KG1 (cell line): Measurements from ENCODE around the gene ABHD17C.
"Not testable (repeated sequence)": the region's sequence is repeated elsewhere in the genome, so short reads cannot be mapped to it uniquely, and the experiment has no call there.

Experiments used
- DNase-seq: peaks from one replicate; lab custom pipeline; 2025; lab: John Stamatoyannopoulos, UW

Gene ABHD17C

GRCh38 chr15:80695099-80695910 lies at the start of gene ABHD17C:
Gene ABHD17C (plus strand): TSS chr15:80695310. CDS start chr15:80695430, 120 bp downstream.
- no peak for DNase-seq

- DNase-seq, result no peak
Observed at GRCh38 chr15:80645494-80646065, 49.5 kb upstream of the ABHD17C start.

DNA sequence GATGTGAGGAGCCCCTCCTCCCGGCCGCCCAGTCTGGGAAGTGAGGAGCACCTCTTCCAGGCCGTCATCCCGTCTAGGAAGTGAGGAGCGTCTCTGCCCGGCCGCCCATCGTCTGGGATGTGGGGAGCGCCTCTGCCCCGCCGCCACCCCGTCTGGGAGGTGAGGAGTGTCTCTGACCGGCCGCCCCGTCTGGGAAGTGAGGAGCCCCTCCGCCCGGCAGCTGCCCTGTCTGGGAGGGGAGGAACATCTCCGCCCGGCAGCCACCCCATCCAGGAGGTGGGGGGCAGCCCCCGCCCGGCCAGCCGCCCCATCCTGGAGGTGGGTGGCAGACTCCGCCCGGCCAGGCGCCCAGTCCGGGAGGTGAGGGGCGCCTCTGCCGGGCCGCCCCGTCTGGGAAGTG lies 47.7 kb upstream of the ABHD17C start:
- DNase-seq, result not testable (repeated sequence)

DNA sequence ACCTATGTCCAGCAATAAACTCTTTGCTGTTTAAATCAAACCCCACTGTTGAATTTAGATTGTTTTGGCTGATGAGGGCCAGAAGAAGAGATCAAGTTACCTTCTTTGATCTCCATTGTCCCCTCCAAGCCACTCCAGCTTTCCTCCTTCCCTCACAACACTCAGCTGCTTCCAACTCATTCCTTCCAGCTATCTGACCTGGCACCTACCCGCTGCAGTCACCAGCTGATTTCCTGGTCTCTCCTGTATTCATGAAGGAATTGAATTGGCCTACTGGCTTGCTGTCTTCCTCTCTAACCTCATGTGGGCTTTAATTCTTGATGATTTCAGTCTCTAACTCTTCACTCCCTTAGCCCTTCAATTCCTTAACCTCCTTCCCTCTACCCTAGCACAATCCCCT lies 40.8 kb upstream of the ABHD17C start:
- DNase-seq, result no peak

GRCh38 chr15:80659375-80659774 lies 35.7 kb upstream of the ABHD17C start:
- DNase-seq, result no peak

DNA sequence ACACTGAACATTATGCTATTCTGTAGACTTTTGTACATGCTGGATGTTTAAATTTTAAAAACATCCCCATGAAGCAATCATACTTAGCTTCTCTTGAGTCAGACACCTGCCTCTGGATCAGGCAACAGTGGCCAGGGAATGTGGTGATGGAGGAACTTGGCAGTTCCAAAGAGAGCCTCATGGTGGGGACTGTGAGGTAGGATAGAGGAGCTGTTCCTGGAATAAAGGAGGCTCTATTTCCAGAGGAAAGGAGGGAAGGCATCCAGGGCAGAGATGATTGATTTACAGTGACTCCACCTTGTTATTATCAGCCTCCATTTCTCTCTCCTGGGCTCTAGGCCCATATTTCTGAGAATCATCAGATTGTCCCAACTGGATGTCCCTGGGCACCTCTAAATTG lies 35.0 kb upstream of the ABHD17C start:
- no peak for DNase-seq

DNA sequence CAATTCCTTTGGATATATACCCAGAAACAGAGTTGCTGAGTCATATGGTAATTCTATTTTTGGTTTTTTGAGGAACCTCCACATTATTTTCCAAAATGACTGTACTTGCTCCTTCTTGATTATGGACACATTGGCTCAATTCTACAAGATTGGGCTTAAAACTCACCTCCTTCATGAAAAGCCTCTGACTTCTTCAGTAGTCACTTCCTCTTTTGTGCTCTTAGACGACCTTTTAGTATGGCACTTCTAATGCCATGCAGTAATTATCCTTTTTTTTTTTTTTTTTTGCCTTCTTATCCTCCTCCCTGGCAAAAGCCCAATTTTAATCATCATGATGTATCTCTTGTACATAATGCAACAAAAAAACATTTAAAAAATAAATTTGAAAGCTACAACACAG lies 33.0 kb upstream of the ABHD17C start:
- DNase-seq, result no peak

- DNase-seq, result no peak
Observed at GRCh38 chr15:80662757-80663553, 32.2 kb upstream of the ABHD17C start.

GRCh38 chr15:80665151-80665550 lies 30.0 kb upstream of the ABHD17C start:
- DNase-seq, result no peak

- no peak for DNase-seq
Observed at GRCh38 chr15:80667936-80668335, 27.2 kb upstream of the ABHD17C start.

- DNase-seq, result no peak
Observed at GRCh38 chr15:80668546-80669236, 26.4 kb upstream of the ABHD17C start.

DNA sequence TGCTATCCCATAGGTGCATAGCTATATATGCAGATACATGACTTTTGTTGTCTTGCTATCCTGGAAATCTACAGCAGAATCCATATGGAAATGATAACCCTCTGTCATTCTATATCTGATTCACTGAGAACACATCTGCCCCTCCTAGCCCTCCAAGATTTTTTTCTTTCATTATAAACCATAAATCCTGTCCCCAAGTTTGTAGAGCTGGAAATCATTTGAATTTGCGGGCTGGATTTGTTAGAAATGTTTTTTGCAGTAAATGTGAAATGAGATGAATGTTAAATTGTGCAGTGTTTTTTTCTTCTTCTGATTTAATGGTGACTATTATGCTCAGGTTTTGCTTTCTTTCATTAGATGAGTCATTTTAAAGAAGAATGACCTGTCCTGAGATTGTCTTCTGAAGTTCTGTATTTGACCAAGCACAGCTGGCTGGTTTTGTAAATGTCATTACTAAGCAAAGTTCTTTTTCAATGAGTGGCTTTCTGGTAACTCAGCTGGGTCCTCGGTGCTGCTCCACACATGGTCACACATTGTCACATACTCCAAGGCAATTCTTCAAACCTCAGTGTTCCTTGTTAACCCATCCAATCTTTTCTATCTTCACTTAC lies 25.3 kb upstream of the ABHD17C start:
- no peak for DNase-seq

- no peak for DNase-seq
Observed at GRCh38 chr15:80673561-80674244, 21.4 kb upstream of the ABHD17C start.

- no peak for DNase-seq
Observed at GRCh38 chr15:80674245-80674614, 20.9 kb upstream of the ABHD17C start.

DNA sequence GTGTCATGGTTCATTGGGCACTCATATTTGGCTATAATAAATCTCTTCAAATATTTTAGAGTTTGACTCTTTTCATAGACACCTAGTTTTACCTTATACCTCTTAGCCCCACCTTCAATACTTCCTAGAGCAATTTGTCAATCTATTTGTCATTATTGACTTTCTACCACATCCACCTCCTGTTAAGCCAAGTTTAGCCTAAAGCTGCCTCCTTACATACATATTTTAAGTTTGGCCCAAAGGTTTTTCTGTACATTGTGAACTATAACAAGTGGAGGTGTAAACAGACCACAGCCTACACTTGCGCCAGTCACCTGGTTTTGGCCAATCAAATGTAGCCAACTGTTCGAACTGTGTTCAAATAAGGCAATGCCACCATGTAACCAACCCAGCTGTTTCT lies 18.1 kb upstream of the ABHD17C start:
- DNase-seq, result no peak

DNA sequence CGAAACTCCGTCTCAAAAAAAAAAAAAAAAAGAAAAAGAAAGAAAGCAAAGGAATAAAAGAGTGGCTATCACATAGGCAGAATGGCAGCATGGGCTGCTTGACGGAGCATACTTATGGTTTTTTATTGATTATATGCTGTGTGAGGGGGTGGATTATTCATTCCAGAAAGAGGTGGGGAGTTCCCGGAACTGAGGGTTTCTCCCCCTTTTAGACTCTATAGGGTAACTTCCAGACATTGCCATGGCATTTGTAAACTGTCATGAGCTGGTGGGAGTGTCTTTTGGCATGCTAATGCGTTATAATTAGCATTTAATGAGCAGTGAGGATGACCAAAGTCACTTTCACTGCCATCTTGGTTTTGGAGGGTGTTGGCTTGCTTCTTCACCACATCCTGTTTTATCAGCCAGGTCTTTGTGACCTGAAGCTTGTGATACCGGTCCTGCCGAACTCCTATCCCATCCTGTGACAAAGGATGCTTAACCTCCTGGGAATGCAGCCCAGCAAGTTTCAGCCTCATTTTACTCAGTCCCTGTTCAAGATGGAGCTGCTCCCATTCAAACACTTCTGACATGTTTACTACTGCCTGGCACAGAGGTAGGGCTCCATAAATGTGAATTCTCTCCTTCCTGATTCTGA lies 15.8 kb upstream of the ABHD17C start:
- DNase-seq, result no peak

GRCh38 chr15:80679804-80680175 lies 15.3 kb upstream of the ABHD17C start:
- DNase-seq, result no peak

GRCh38 chr15:80682201-80682600 lies 12.9 kb upstream of the ABHD17C start:
- no peak for DNase-seq

GRCh38 chr15:80684697-80685096 lies 10.4 kb upstream of the ABHD17C start:
- DNase-seq, result no peak

- no peak for DNase-seq
Observed at GRCh38 chr15:80685628-80686027, 9.5 kb upstream of the ABHD17C start.

GRCh38 chr15:80689294-80689693 lies 5.8 kb upstream of the ABHD17C start:
- DNase-seq, result no peak
